GM23248 (cell line): ENCODE results near the gene ECSCR. TPM values are rescaled to one million over a fixed set of nuclear protein-coding genes. Genes with fewer than 3 reads are reported as not detected.

Experiments
- DNase-seq: peaks from one replicate; pipeline ENCODE4 v3.0.0-alpha.2; 2015
- H2AFZ ChIP-seq: fragments of 200-600 bp; sonication (generic); 2 replicates; pipeline ENCODE4 v1.6.1; 2016; ENCODE audit warnings: antibody characterized with exemption
- H3F3A ChIP-seq: fragments of 200-600 bp; sonication (generic); 2 replicates; pipeline ENCODE4 v1.6.1; 2016; ENCODE audit warnings: mild to moderate bottlenecking, antibody characterized with exemption, mixed run types; ENCODE audit not compliant: insufficient read depth
- H3K27ac ChIP-seq: fragments of 200-600 bp; sonication (generic); 2 replicates; pipeline ENCODE4 v1.5.1; 2016; ENCODE audit warnings: mild to moderate bottlenecking
- H3K27me3 ChIP-seq: fragments of 200-600 bp; sonication (generic); replicated peaks from 2 replicates; pipeline ENCODE4 v1.6.1; 2016; ENCODE audit warnings: mild to moderate bottlenecking; ENCODE audit not compliant: insufficient read depth
- H3K36me3 ChIP-seq: fragments of 200-600 bp; sonication (generic); 2 replicates; pipeline ENCODE4 v1.6.1; 2016; ENCODE audit warnings: low read depth, mild to moderate bottlenecking
- H3K4me1 ChIP-seq: fragments of 200-600 bp; sonication (generic); 2 replicates; pipeline ENCODE4 v1.6.1; 2016; ENCODE audit warnings: mild to moderate bottlenecking; ENCODE audit not compliant: insufficient read depth
- H3K4me2 ChIP-seq: fragments of 200-600 bp; sonication (generic); one replicate; pipeline ENCODE4 v1.6.1; 2016; ENCODE audit warnings: mild to moderate bottlenecking; ENCODE audit not compliant: unreplicated experiment
- H3K4me3 ChIP-seq: fragments of 200-600 bp; sonication (generic); 2 replicates; pipeline ENCODE4 v1.5.1; 2016; ENCODE audit warnings: mild to moderate bottlenecking
- H3K79me2 ChIP-seq: fragments of 200-600 bp; sonication (generic); 2 replicates; pipeline ENCODE4 v1.6.1; 2016; ENCODE audit warnings: mild to moderate bottlenecking; ENCODE audit not compliant: insufficient read depth
- H3K9ac ChIP-seq: fragments of 200-600 bp; sonication (generic); 2 replicates; pipeline ENCODE4 v1.6.1; 2016; ENCODE audit warnings: mild to moderate bottlenecking
- H3K9me2 ChIP-seq: fragments of 200-600 bp; sonication (generic); 2 replicates; pipeline ENCODE4 v1.6.1; 2016; ENCODE audit warnings: mixed run types, mild to moderate bottlenecking, moderate library complexity; ENCODE audit not compliant: insufficient read depth
- H3K9me3 ChIP-seq: fragments of 200-600 bp; sonication (generic); one replicate; pipeline ENCODE4 v1.6.1; 2017; ENCODE audit warnings: low read depth
- H4K20me1 ChIP-seq: fragments of 200-600 bp; sonication (generic); 2 replicates; pipeline ENCODE4 v1.6.0; 2016; ENCODE audit not compliant: insufficient read depth
- EZH2 ChIP-seq: fragments of 200-600 bp; sonication (generic); IDR thresholded peaks from 2 replicates; pipeline ENCODE4 v1.6.1; 2018; ENCODE audit warnings: antibody characterized with exemption, mild to moderate bottlenecking; ENCODE audit not compliant: insufficient read depth, poor library complexity, severe bottlenecking
- EZH2phosphoT487 ChIP-seq: fragments of 200-600 bp; sonication (generic); IDR thresholded peaks from 2 replicates; pipeline ENCODE4 v1.6.1; 2018; ENCODE audit warnings: antibody characterized with exemption, moderate library complexity, mild to moderate bottlenecking, low read depth; ENCODE audit not compliant: insufficient read depth
- WGBS, 2 experiments: methylation state at CpG; one replicate each; pipeline ENCODE4 v1.1.6; 2015 to 2017; ENCODE audit warnings: low lambda C conversion rate in 2 of 2, low coverage in 1 of 2; ENCODE audit errors: missing lambda C conversion rate in 2 of 2; 5-methylcytosine and 5-hydroxymethylcytosine counted together
- in situ Hi-C: fragments of 300-500 bp; cut with MboI; formaldehyde crosslinking; loops from 2 replicates; pipeline ENCODE4 v1.15.0; 2020
- polyA plus RNA-seq: library from polyadenylated mRNA; unstranded; fragments of >200 nt; fragmentation: Nextera tagmentation; extraction: Ambion mirVana; gene quantifications from 2 replicates; pipeline ENCODE4 v1.2.1, GENCODE V29; 2016
- total RNA-seq: library from RNA; depleted of rRNA; stranded (reverse); fragments of >200 nt; shearing (Covaris generic); gene quantifications from 2 replicates; pipeline ENCODE4 v1.2.3, GENCODE V29; 2014

The ECSCR gene
- total and polyA plus RNA-seq, 2 experiments from 2014 or later, result 0.41 TPM; not detected in 1

DNA sequence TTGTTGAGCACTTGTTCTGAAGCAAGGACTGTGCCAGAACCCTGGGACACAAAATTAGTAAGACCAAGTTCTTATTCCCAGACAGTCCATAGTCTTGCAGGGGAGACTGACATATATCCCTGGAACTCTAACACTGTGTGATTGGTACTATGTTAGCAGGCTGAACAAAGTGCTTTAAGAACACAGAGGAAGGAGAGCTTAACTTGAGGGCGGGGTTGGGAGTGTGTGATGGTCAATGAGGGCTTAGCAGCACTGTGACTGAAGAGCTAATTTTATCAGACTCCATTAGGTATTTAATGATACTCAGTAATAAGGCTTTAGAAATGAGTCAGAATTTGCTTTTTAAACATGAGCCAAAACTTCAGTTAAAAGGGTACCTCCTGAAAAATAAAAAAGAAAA, 43.8 kb downstream of the ECSCR start:
- H3K4me2 ChIP-seq, result no peak overlapping the region

DNA sequence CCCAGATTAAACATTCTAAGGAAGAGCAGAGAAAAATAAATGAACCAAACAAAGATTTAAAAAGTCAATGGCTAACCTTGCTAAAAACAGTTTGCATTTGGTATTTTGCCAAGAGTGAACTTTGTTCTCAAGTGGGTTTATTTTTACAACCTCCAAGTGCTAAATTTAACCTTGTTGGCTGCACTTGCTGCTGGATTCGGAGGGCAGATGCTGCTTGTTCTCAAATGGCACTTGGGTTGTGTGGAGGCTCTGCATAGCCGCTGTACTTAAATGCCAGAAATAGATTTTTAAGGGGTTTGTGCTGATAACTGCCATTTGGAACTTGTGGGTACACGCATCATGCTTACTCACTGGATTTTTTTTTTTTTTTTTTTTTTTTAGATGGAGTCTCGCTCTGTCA, 45.3 kb downstream of the ECSCR start:
- TF ChIP-seq EZH2, result no peak
- no peak for TF ChIP-seq EZH2phosphoT487
- Histone ChIP-seq H3K9me3 (no peaks in the 10 kb centered on the region), H4K20me1 (no peaks in the 10 kb centered on the region), H3K4me2 (no peak overlapping the region), H3K4me3 (no peak overlapping the region), H3K36me3 (peaks cover 8% of the 10 kb centered on the region; the same call in 1 of the 2 replicates), H3K9ac (no peak overlapping the region), H2AFZ (no peak overlapping the region), H3K79me2 (no peaks in the 10 kb centered on the region), H3K9me2 (no peaks in the 10 kb centered on the region), H3F3A (no peaks in the 10 kb centered on the region), H3K4me1 (no peaks in the 10 kb centered on the region), H3K27me3 (no peaks in the 10 kb centered on the region), H3K27ac (no peak overlapping the region)
- DNase-seq, result no peak
- WGBS, 2 experiments, result 94 to 98% methylated on average over 3 to 4 of the region's 4 CpGs
- in situ Hi-C loops, result no loop called here

More for the DNA sequence above, 43.8 kb downstream of the ECSCR start:
- no peak for DNase-seq
- H3F3A ChIP-seq, result no peaks in the 10 kb centered on the region
- H3K79me2 ChIP-seq, result no peaks in the 10 kb centered on the region
- H4K20me1 ChIP-seq, result no peaks in the 10 kb centered on the region
- no peak overlapping the region for H3K27ac ChIP-seq
- no peak overlapping the region for H3K4me3 ChIP-seq
- in situ Hi-C loops, result no loop called here
- H2AFZ ChIP-seq, result no peak overlapping the region
- no peaks in the 10 kb centered on the region for H3K9me2 ChIP-seq
- peaks cover 8% of the 10 kb centered on the region; the same call in 1 of the 2 replicates for H3K36me3 ChIP-seq
- no peaks in the 10 kb centered on the region for H3K4me1 ChIP-seq
- H3K9ac ChIP-seq, result no peak overlapping the region
- no peaks in the 10 kb centered on the region for H3K27me3 ChIP-seq
- H3K9me3 ChIP-seq, result no peaks in the 10 kb centered on the region
- no peak for TF ChIP-seq EZH2
- TF ChIP-seq EZH2phosphoT487, result no peak
- 96 to 97% methylated on average over 1 of the region's 1 CpG for WGBS, 2 experiments

DNA sequence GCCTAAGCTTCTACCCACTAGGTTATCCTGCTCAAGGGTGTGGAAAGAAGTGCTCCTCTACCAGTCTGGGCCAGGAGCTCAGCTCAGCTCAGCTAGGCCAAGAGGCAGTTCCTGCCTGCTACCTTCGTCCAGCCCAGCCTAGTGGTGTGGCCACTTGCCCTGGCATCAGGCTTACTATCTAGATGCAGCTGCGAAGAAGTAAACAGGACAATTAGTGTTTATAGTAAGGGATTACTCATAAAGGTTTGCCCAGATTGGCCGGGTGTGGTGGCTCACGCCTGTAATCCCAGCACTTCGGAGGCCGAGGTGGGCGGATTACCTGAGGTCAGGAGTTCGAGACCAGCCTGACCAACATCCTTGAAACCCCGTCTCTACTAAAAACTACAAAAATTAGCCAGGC, 45.9 kb downstream of the ECSCR start:
- Histone ChIP-seq H3K9ac (no peak overlapping the region), H3K27ac (no peak overlapping the region), H3K4me1 (peaks cover under 1% of the 10 kb centered on the region; the same call in 1 of the 2 replicates), H3K4me3 (no peak overlapping the region), H3K4me2 (no peak overlapping the region), H3K9me3 (no peaks in the 10 kb centered on the region), H3K9me2 (no peaks in the 10 kb centered on the region), H2AFZ (no peak overlapping the region), H3K79me2 (no peaks in the 10 kb centered on the region), H4K20me1 (no peaks in the 10 kb centered on the region), H3K36me3 (peaks cover 8% of the 10 kb centered on the region; the same call in 1 of the 2 replicates), H3F3A (peaks cover 4% of the 10 kb centered on the region), H3K27me3 (no peaks in the 10 kb centered on the region)
- in situ Hi-C loops, result no loop called here
- TF ChIP-seq EZH2 (no peak), EZH2phosphoT487 (no peak)
- DNase-seq, result no peak
- WGBS, 2 experiments, result 90 to 93% methylated on average over 9 of the region's 9 CpGs

DNA sequence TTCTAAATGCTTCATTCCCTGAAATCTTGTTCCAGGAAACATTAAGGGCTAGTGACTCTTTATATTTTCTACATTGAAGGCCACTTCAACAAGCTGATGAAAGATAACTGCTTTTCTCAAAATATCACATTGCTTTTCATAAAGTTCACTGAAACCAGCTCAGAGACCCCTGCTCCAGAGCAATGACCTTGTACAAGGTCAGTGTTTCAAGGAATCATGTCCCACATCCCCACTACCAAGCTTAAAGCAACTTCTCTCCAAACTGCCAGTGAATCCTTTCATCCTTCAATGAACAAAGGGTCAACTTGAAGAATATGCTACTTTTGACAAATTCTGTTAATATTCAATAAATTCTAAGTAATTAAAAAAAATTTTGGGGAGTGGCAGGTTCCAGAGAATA, 46.7 kb downstream of the ECSCR start:
- Histone ChIP-seq H3K79me2 (no peaks in the 10 kb centered on the region), H3K9me2 (no peaks in the 10 kb centered on the region), H3K27ac (no peak overlapping the region), H3K4me3 (no peak overlapping the region), H4K20me1 (no peaks in the 10 kb centered on the region), H3F3A (peaks cover 12% of the 10 kb centered on the region), H3K27me3 (no peaks in the 10 kb centered on the region), H3K36me3 (peaks cover 8% of the 10 kb centered on the region; the same call in 1 of the 2 replicates), H3K9me3 (no peaks in the 10 kb centered on the region), H3K4me2 (no peak overlapping the region), H3K4me1 (peaks cover 8% of the 10 kb centered on the region), H3K9ac (no peak overlapping the region), H2AFZ (no peak overlapping the region)
- in situ Hi-C loops, result no loop called here
- no peak for TF ChIP-seq EZH2
- no peak for TF ChIP-seq EZH2phosphoT487
- DNase-seq, result no peak

DNA sequence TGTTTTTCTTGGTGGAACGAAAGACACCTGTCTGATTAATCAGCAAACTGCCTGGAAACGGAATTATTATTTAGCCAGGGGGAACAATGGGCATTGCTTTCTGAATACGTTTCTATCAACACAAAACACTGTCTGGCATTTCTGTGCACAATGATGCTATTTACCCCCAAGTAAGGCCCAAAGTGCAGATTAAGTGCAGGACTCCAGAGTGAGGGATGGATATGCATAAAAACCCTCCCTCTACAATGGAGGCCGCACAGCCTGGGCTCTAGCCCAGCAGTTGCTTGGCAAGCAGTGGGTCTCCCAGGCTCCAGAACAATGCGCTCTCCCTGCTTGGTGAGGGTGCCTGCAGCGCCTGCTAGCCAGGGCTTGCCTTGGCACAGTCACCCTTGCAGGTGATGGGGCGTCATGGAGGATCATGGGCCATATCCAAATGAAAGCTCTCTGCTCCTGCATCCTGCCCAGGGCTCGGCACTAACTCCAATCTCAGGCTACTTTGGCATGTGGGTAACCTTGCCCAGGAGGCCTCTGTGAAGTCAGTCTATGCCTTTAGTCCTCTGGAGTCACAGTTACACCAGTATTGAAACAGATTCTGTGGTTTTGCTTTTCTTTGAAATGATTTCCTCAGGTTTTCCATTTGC, 47.2 kb downstream of the ECSCR start:
- 95 to 96% methylated on average over 7 to 8 of the region's 8 CpGs for WGBS, 2 experiments
- Histone ChIP-seq H3K27ac (no peak overlapping the region), H3K36me3 (peaks cover 8% of the 10 kb centered on the region; the same call in 1 of the 2 replicates), H4K20me1 (no peaks in the 10 kb centered on the region), H3F3A (peaks cover 17% of the 10 kb centered on the region), H2AFZ (no peak overlapping the region), H3K79me2 (no peaks in the 10 kb centered on the region), H3K27me3 (no peaks in the 10 kb centered on the region), H3K9ac (no peak overlapping the region), H3K9me2 (no peaks in the 10 kb centered on the region), H3K9me3 (no peaks in the 10 kb centered on the region), H3K4me1 (peaks cover 13% of the 10 kb centered on the region), H3K4me3 (no peak overlapping the region), H3K4me2 (no peak overlapping the region)
- DNase-seq, result no peak
- TF ChIP-seq EZH2phosphoT487 (no peak), EZH2 (no peak)
- in situ Hi-C loops, result no loop called here
